Measurements from ENCODE around the gene MGMT. TPM values are rescaled to one million over a fixed set of nuclear protein-coding genes. Genes with fewer than 3 reads are reported as not detected.

MGMT gene
- total RNA-seq, 1 experiment from 2014 or later, result 11.5 TPM

DNA sequence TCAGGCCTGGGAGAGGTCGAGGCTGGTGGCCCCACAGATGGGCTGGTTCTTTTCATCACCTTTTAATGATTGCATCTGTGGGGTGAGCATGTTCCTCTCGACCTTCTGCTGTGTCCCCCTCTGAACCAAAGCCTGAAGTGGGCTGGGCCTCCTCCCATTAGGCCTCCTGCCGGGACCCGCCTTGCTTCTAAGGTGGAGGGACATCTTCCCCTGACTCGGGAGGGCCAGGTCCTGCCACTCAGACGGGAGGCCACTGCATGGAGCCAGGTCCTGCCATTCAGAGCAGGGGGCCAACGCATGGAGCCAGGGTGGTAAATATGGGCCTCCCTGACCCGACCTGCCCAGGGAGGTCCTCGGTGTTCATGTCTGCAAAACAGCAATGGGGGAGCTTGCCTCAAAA lies 308.6 kb downstream of the MGMT start:
- no TSS peak for BruUV-seq (replicated peaks)
- Histone ChIP-seq H3K9me3 (ENCODE audit: control insufficient read depth in 1 of 2, insufficient read depth in 1 of 2, low read depth in 1 of 2, low read length in 2 of 2) (no peaks in the 10 kb centered on the region), H3K36me3 (ENCODE audit: control insufficient read depth in 1 of 2, insufficient read depth in 2 of 2, low read length in 2 of 2) (no peaks in the 10 kb centered on the region), H3K9ac (ENCODE audit: low read length) (no peak overlapping the region), H3K9me2 (ENCODE audit: insufficient read depth) (no peaks in the 10 kb centered on the region), H3K79me2 (ENCODE audit: insufficient read depth, low read length) (no peaks in the 10 kb centered on the region), H3K4me3 (replicated peaks in 1 of 2; ENCODE audit: low read depth in 1 of 2, low read length in 2 of 2) (no peak overlapping the region), H3K4me2 (ENCODE audit: low read length) (no peak overlapping the region), H2AFZ (ENCODE audit: low read depth, low read length, poor library complexity, severe bottlenecking) (no peak overlapping the region), H3K27me3 (ENCODE audit: insufficient read depth, low read length) (no peaks in the 10 kb centered on the region), H3K27ac (ENCODE audit: low read depth, low read length) (no peak overlapping the region), H3K4me1 (ENCODE audit: control insufficient read depth in 1 of 2, insufficient read depth in 2 of 2, low read length in 2 of 2) (no peaks in the 10 kb centered on the region), H4K20me1 (ENCODE audit: insufficient read depth) (no peaks in the 10 kb centered on the region)
- DNase-seq (ENCODE audit: low read depth, low spot score), result no peak
- CTCF ChIA-PET, result no interaction called here
- intact Hi-C loops (cut with micrococcal nuclease), result no loop called here
- POLR2A ChIA-PET, result no interaction called here
- RAD21 ChIA-PET (ENCODE audit: low non-redundant PET in 1 of 2, low total read pairs in 2 of 2, uncharacterized antibody in 2 of 2, unreplicated experiment in 2 of 2), result no interaction called here
- no peak for TF ChIP-seq JUND (IDR thresholded peaks at IDR 0.05)
- no peak for TF ChIP-seq CBX3 (IDR thresholded peaks at IDR 0.05; ENCODE audit: low read depth)
- TF ChIP-seq POLR2AphosphoS5 (IDR thresholded peaks at IDR 0.05; ENCODE audit: low read depth, low read length), result no peak
- TF ChIP-seq FOSL1 (IDR thresholded peaks at IDR 0.05; ENCODE audit: low read depth), result no peak
- TF ChIP-seq, protein P1, sequence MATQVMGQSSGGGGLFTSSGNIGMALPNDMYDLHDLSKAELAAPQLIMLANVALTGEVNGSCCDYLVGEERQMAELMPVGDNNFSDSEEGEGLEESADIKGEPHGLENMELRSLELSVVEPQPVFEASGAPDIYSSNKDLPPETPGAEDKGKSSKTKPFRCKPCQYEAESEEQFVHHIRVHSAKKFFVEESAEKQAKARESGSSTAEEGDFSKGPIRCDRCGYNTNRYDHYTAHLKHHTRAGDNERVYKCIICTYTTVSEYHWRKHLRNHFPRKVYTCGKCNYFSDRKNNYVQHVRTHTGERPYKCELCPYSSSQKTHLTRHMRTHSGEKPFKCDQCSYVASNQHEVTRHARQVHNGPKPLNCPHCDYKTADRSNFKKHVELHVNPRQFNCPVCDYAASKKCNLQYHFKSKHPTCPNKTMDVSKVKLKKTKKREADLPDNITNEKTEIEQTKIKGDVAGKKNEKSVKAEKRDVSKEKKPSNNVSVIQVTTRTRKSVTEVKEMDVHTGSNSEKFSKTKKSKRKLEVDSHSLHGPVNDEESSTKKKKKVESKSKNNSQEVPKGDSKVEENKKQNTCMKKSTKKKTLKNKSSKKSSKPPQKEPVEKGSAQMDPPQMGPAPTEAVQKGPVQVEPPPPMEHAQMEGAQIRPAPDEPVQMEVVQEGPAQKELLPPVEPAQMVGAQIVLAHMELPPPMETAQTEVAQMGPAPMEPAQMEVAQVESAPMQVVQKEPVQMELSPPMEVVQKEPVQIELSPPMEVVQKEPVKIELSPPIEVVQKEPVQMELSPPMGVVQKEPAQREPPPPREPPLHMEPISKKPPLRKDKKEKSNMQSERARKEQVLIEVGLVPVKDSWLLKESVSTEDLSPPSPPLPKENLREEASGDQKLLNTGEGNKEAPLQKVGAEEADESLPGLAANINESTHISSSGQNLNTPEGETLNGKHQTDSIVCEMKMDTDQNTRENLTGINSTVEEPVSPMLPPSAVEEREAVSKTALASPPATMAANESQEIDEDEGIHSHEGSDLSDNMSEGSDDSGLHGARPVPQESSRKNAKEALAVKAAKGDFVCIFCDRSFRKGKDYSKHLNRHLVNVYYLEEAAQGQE (IDR thresholded peaks at IDR 0.05; ENCODE audit: low read depth), result no peak
- TF ChIP-seq ELF1 (IDR thresholded peaks at IDR 0.05; ENCODE audit: borderline replicate concordance, low read depth), result no peak
- no peak for TF ChIP-seq SP1 (IDR thresholded peaks at IDR 0.05; ENCODE audit: low read depth)
- TF ChIP-seq POLR2A (IDR thresholded peaks at IDR 0.05; ENCODE audit: borderline replicate concordance, extremely low read depth, insufficient read depth, insufficient read length), result no peak
- TF ChIP-seq, protein P2, sequence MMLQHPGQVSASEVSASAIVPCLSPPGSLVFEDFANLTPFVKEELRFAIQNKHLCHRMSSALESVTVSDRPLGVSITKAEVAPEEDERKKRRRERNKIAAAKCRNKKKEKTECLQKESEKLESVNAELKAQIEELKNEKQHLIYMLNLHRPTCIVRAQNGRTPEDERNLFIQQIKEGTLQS (IDR thresholded peaks at IDR 0.05), result no peak
- no peak for TF ChIP-seq SRF (IDR thresholded peaks at IDR 0.05; ENCODE audit: low read depth)
- no peak for TF ChIP-seq ZFX (IDR thresholded peaks at IDR 0.05)
- TF ChIP-seq, protein P3, sequence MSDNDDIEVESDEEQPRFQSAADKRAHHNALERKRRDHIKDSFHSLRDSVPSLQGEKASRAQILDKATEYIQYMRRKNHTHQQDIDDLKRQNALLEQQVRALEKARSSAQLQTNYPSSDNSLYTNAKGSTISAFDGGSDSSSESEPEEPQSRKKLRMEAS (IDR thresholded peaks at IDR 0.05), result no peak
- TF ChIP-seq TCF7L2 (IDR thresholded peaks at IDR 0.05; ENCODE audit: borderline replicate concordance, extremely low read depth, insufficient read depth, insufficient read length), result no peak
- ATAC-seq, result no peak
